HT-29 (cell line): ENCODE measurements around the gene NRDC. TPM values are rescaled to one million over a fixed set of nuclear protein-coding genes. Genes with fewer than 3 reads are reported as not detected.
"Not testable (repeated sequence)": the region's sequence is repeated elsewhere in the genome, so short reads cannot be mapped to it uniquely, and the experiment has no call there.

Source experiments
- DNase-seq: peaks from one replicate; pipeline ENCODE4 v3.0.0-alpha.2; 2015; ENCODE audit warnings: low spot score
- total RNA-seq: library from RNA; depleted of rRNA; stranded (reverse); fragments of >200 nt; shearing (Covaris generic); gene quantifications from 2 replicates; pipeline ENCODE4 v1.2.3, GENCODE V29; 2014; rRNA removed

The NRDC gene
- 24.6 and 41.1 TPM in 2 replicates for total RNA-seq

GRCh38 chr1:51878616-51879336 lies at the start of gene NRDC:
TSS of gene NRDC (minus strand) at chr1:51878727. CDS start at chr1:51878615, 112 bp downstream.
- peak; percentile 100 for DNase-seq

GRCh38 chr1:51927029-51927428 lies 48.5 kb upstream of the NRDC start:
- no peak for DNase-seq

GRCh38 chr1:51926171-51926812 lies 47.8 kb upstream of the NRDC start:
- DNase-seq = peak; percentile 28

GRCh38 chr1:51924455-51924854 lies 45.9 kb upstream of the NRDC start:
- no peak for DNase-seq

GRCh38 chr1:51922040-51922439 lies 43.5 kb upstream of the NRDC start:
- DNase-seq = no peak

- DNase-seq = no peak
Measured at GRCh38 chr1:51920130-51920529, 41.6 kb upstream of the NRDC start.

GRCh38 chr1:51919684-51920083 lies 41.2 kb upstream of the NRDC start:
- DNase-seq = no peak

GRCh38 chr1:51916587-51917405 lies 38.3 kb upstream of the NRDC start:
- no peak for DNase-seq

- DNase-seq = no peak
Measured at GRCh38 chr1:51915951-51916350, 37.4 kb upstream of the NRDC start.

GRCh38 chr1:51912881-51913280 lies 34.4 kb upstream of the NRDC start:
- DNase-seq = no peak

GRCh38 chr1:51910221-51911000 lies 31.9 kb upstream of the NRDC start:
- DNase-seq = no peak

GRCh38 chr1:51908499-51908898 lies 30.0 kb upstream of the NRDC start:
- no peak for DNase-seq

- no peak for DNase-seq
Measured at GRCh38 chr1:51907079-51907702, 28.7 kb upstream of the NRDC start.

- no peak for DNase-seq
Measured at GRCh38 chr1:51906306-51907078, 28.0 kb upstream of the NRDC start.

- no peak for DNase-seq
Measured at GRCh38 chr1:51902456-51902855, 23.9 kb upstream of the NRDC start.

- DNase-seq = no peak
Measured at GRCh38 chr1:51901151-51901550, 22.6 kb upstream of the NRDC start.

GRCh38 chr1:51899022-51899421 lies 20.5 kb upstream of the NRDC start:
- no peak for DNase-seq

- no peak for DNase-seq
Measured at GRCh38 chr1:51898090-51898734, 19.7 kb upstream of the NRDC start.

- no peak for DNase-seq
Measured at GRCh38 chr1:51897699-51898031, 19.1 kb upstream of the NRDC start.

GRCh38 chr1:51894748-51895147 lies 16.2 kb upstream of the NRDC start:
- not testable (repeated sequence) for DNase-seq
